K562 (cell line): Measurements from ENCODE around the gene MAP2K3. TPM values are rescaled to one million over a fixed set of nuclear protein-coding genes. Genes with fewer than 3 reads are reported as not detected.
A peak's percentile ranks its signal among the peaks of the same experiment; 100 is the strongest.

Experiments
- ATAC-seq: fragments of 200-7000 bp; cut with Tn5 transposase; 3 replicates; pipeline ENCODE4 v1.9.1; 2020; ENCODE audit warnings: moderate library complexity
- BruUV-seq: library from RNA; stranded (reverse); fragments of 400-500 nt; replicated peaks from 2 replicates; lab custom pipeline; 2021; lab: Mats Ljungman, UMichigan
- CTCF ChIA-PET: fragments of 300-600 bp; formaldehyde crosslinking; extraction: SDS; loops from one replicate; lab custom pipeline; 2021; ENCODE audit warnings: low intra/inter-chr PET ratio; lab: Yijun Ruan, JAX
- POLR2A ChIA-PET: fragments of 300-600, 350-650 bp; sonication (Branson Sonifier 250); formaldehyde crosslinking; extraction: SDS; loops from one replicate; lab custom pipeline; 2021; ENCODE audit warnings: antibody characterized with exemption, inconsistent platforms; lab: Yijun Ruan, JAX
- DNase-seq, 4 experiments: peaks; one replicate each; pipeline versions ENCODE4 v3.0.0 to v3.0.0-alpha.2; 2011 to 2018; ENCODE audit warnings: low spot score in 3 of 4, mixed read lengths in 3 of 4; ENCODE audit errors: extremely low read depth in 1 of 4
- FAIRE-seq: peaks from 2 replicates; lab custom pipeline; 2011; peaks lifted over from hg19 to GRCh38; lab: Jason Lieb, UNC
- H2AFZ ChIP-seq: 2 replicates; pipeline ENCODE4 v1.6.0; 2011; ENCODE audit warnings: low read depth, low read length, control low read depth, inconsistent platforms
- H3K27ac ChIP-seq: fragments of 200-600 bp; 3 replicates; pipeline ENCODE4 v1.8.0; 2011; ENCODE audit warnings: low read depth, mild to moderate bottlenecking, control low read depth, inconsistent platforms, low read length, moderate library complexity, mixed read lengths; ENCODE audit errors: extremely low read depth
- H3K27me3 ChIP-seq, 2 experiments: fragments of 300-600 bp in 1 of 2; 2 replicates in 1 of 2; 3 replicates in 1 of 2; pipeline versions ENCODE4 v1.6.0 to v1.8.0; 2011; ENCODE audit warnings: inconsistent platforms in 2 of 2, low read length in 2 of 2, mild to moderate bottlenecking in 1 of 2, mixed read lengths in 1 of 2, moderate library complexity in 1 of 2; ENCODE audit not compliant: control insufficient read depth in 2 of 2, insufficient read depth in 2 of 2
- H3K36me3 ChIP-seq: fragments of 300-600 bp; 3 replicates; pipeline ENCODE4 v1.8.0; 2011; ENCODE audit warnings: mild to moderate bottlenecking, low read length, inconsistent platforms; ENCODE audit not compliant: control insufficient read depth, insufficient read depth
- H3K4me1 ChIP-seq, 2 experiments: fragments of 200-600 bp in 1 of 2; replicated peaks in 1 of 2; 2 replicates in 1 of 2; 3 replicates in 1 of 2; pipeline versions ENCODE4 v1.5.1 to v1.8.0; 2011; ENCODE audit warnings: inconsistent platforms in 2 of 2, low read length in 2 of 2, mild to moderate bottlenecking in 1 of 2, mixed read lengths in 1 of 2, moderate library complexity in 1 of 2; ENCODE audit not compliant: control insufficient read depth in 2 of 2, insufficient read depth in 2 of 2
- H3K4me2 ChIP-seq: 2 replicates; pipeline ENCODE4 v1.6.1; 2011; ENCODE audit warnings: low read length, control low read depth, inconsistent platforms, mixed read lengths; ENCODE audit not compliant: insufficient read depth
- H3K4me3 ChIP-seq: fragments of 200-600 bp; sonication (generic), shearing (Covaris generic); 2 replicates; pipeline ENCODE4 v1.5.1; 2016; ENCODE audit warnings: control low read depth, inconsistent platforms
- H3K79me2 ChIP-seq: fragments of 200-600 bp; 3 replicates; pipeline ENCODE4 v1.8.0; 2011; ENCODE audit warnings: low read length, inconsistent platforms; ENCODE audit not compliant: control insufficient read depth, insufficient read depth
- H3K9ac ChIP-seq, 2 experiments: 2 replicates each; pipeline versions ENCODE4 v1.6.0 to v1.6.1; 2011; ENCODE audit warnings: low read depth in 2 of 2, low read length in 2 of 2, control low read depth in 1 of 2, inconsistent platforms in 1 of 2, mild to moderate bottlenecking in 1 of 2, mixed read lengths in 1 of 2; ENCODE audit not compliant: insufficient read depth in 1 of 2
- H3K9me1 ChIP-seq: one replicate; pipeline ENCODE4 v1.6.0; 2011; ENCODE audit warnings: inconsistent platforms, mild to moderate bottlenecking, low read length, moderate library complexity; ENCODE audit not compliant: control insufficient read depth, insufficient read depth
- H3K9me3 ChIP-seq: replicated peaks from 2 replicates; pipeline ENCODE4 v1.5.1; 2011; ENCODE audit warnings: low read depth, low read length, inconsistent platforms; ENCODE audit not compliant: control insufficient read depth, insufficient read depth
- H4K20me1 ChIP-seq: replicated peaks from 2 replicates; pipeline ENCODE4 v1.6.1; 2011; ENCODE audit warnings: low read length, inconsistent platforms, mixed read lengths; ENCODE audit not compliant: control insufficient read depth, insufficient read depth
- BRD9 ChIP-seq: fragments of 450-650 bp; IDR thresholded peaks from 2 replicates; pipeline ENCODE4 v1.6.1; 2018; ENCODE audit warnings: low read depth; ENCODE audit not compliant: partially characterized antibody
- CBFA2T2 ChIP-seq: fragments of 450-650 bp; conservative IDR thresholded peaks from 2 replicates; pipeline ENCODE4 v1.6.1; 2017; ENCODE audit warnings: mild to moderate bottlenecking
- CBFA2T3 ChIP-seq: fragments of 450-650 bp; IDR thresholded peaks from 2 replicates; pipeline ENCODE4 v1.6.1; 2017
- GATAD2A ChIP-seq: fragments of 450-650 bp; IDR thresholded peaks from 2 replicates; pipeline ENCODE4 v1.6.1; 2017
- ZBTB7A ChIP-seq: IDR thresholded peaks from 2 replicates; pipeline ENCODE4 v1.6.1; 2011; ENCODE audit warnings: low read depth, mild to moderate bottlenecking, low read length, moderate library complexity, borderline replicate concordance; ENCODE audit not compliant: control insufficient read depth
- WGBS: fragments of 100-300 bp; shearing (Covaris generic); methylation state at CpG from one replicate; pipeline ENCODE4 v1.1.6; 2016; ENCODE audit warnings: low coverage, mixed read lengths; ENCODE audit not compliant: insufficient coverage; ENCODE audit errors: missing lambda C conversion rate; 5-methylcytosine and 5-hydroxymethylcytosine counted together
- in situ Hi-C: fragments of 300-500 bp; cut with MboI; formaldehyde crosslinking; loops from 4 replicates; pipeline ENCODE4 v1.15.0; 2018; ENCODE audit warnings: inconsistent platforms, mixed read lengths
- intact Hi-C: fragments of 100-400 bp; cut with micrococcal nuclease; formaldehyde crosslinking; loops from 2 replicates; pipeline ENCODE4 v1.14.2; 2022
- polyA plus RNA-seq, 8 experiments: library from polyadenylated mRNA; depleted of rRNA in 4 of 8; stranded (reverse) in 5 of 8; unstranded in 3 of 8; fragments of >200 nt; fragmentation: Nextera tagmentation in 2 of 8; fragmentation: Illumina TruSeq in 1 of 8; extraction: Ambion mirVana in 2 of 8; extraction: Trizol in 1 of 8; gene quantifications; 2 replicates each; pipeline versions ENCODE4 v1.2.1 to v1.2.3, GENCODE V29; 2011 to 2014; ENCODE audit warnings: inconsistent platforms in 1 of 8, missing spikeins in 1 of 8
- total RNA-seq, 7 experiments: library from RNA; depleted of rRNA in 6 of 7; stranded (reverse); fragments of >200 nt in 6 of 7; fragmentation: Illumina TruSeq in 2 of 7; extraction: Trizol in 2 of 7; gene quantifications; 2 replicates each; pipeline versions ENCODE4 v1.2.1 to v1.2.3, GENCODE V29; 2011 to 2021; ENCODE audit warnings: low replicate concordance in 1 of 7

MAP2K3 gene
- total and polyA plus RNA-seq, 9 of the 15 experiments (the other 6 are each of a cell fraction or from before 2014, with no cell fraction given), result 0.18 to 14.8 (median 3.5) TPM

DNA sequence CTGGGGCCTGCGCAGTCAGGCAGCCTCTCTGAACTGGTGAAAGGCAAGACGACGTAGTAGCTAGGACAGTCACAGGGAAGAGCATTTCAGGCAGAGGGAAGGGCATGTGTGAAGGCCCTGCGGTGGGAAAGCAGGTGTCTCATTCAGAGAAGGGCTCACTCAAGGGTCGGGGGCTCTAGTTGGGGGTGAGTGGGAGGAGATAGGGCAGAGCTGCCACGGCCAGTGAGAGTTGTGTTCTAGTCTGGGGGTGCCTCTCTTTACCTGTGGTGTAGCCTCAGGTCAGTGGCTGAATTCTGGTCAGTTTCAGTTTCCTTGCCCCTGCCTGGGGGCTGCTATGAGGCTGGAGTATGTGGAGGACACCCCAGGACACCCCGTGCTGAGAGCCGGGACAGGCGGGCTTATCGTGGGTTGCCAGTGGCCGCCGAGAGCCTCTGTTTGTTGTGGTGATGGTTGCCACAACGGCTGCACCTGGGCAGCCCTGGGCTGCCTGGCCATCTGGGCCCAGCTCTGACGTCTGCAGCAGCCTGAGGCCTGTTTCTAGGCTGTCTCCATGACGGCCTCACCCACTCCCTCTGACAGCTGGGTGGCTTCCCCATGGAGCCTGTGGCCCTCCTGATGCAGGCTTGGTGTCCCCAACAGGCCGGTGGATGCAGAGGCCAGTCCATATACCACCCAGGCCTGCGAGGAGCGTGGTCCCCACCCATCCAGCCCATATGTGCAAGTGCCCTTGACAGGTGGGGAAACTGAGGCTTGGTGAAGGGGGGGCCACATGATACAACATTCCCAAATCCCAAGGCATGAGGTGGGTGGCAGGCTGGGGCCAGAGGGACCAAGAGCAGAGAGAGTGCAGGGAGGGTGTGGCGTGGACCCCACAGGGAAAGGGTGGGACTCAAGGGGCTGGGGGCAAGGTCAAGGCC is 10.8 kb downstream of the MAP2K3 start:
- no peak overlapping the region for H3K4me3 ChIP-seq
- in situ Hi-C loops (loop anchor here (10.0 to 25.0 kb wide), 2 partner anchors 767 to 1090 kb away; no protein-coding TSS in a partner anchor), intact Hi-C loops (no loop called here)
- H3K4me2 ChIP-seq, result no peak overlapping the region
- POLR2A ChIA-PET, result interaction anchor here (0.6 kb wide), 2 partner anchors 11 to 253 kb away, joined by 3 read pairs; no protein-coding TSS in a partner anchor
- peaks cover 3% of the 10 kb centered on the region for H3K9me1 ChIP-seq
- H4K20me1 ChIP-seq, result peaks cover 15% of the 10 kb centered on the region; the same call in 1 of the 2 replicates
- H3K36me3 ChIP-seq, result peaks cover 8% of the 10 kb centered on the region; the same call in 2 of the 3 replicates
- no TSS peak for BruUV-seq
- no peak overlapping the region for H3K27ac ChIP-seq
- peak overlapping the region in 1 of 2 experiments; percentile 68; a peak in 2 of 4 replicates for H3K9ac ChIP-seq
- DNase-seq (peak in 2 of 4 experiments; percentile 7 to 15), FAIRE-seq (peak; percentile 46), ATAC-seq (no peak)
- H3K27me3 ChIP-seq, result no peaks in the 10 kb centered on the region
- peaks cover 4 to 62% of the 10 kb centered on the region in 2 experiments; a peak in 4 of 5 replicates for H3K4me1 ChIP-seq
- peak; percentile 81 for TF ChIP-seq BRD9
- peak; percentile 26; the same call in 1 of the 2 replicates for TF ChIP-seq CBFA2T2
- 0 out of 2 replicates have a peak, but pooled peaks have one; percentile 21 for TF ChIP-seq ZBTB7A
- TF ChIP-seq CBFA2T3, result peak; percentile 33; the same call in 1 of the 2 replicates
- TF ChIP-seq GATAD2A, result no peak
- CTCF ChIA-PET, result no interaction called here
- WGBS, result 38% methylated on average over 15 of the region's 19 CpGs
- no peaks in the 10 kb centered on the region for H3K9me3 ChIP-seq
- H2AFZ ChIP-seq, result no peak overlapping the region
- no peaks in the 10 kb centered on the region for H3K79me2 ChIP-seq
